GM21529 (cell line): ENCODE data around the gene FABP2.

Experiments used
- ATAC-seq: cut with Tn5 transposase; IDR thresholded peaks from one replicate; pipeline ENCODE4 v1.9.1; 2021; ENCODE audit not compliant: unreplicated experiment

Gene FABP2

DNA sequence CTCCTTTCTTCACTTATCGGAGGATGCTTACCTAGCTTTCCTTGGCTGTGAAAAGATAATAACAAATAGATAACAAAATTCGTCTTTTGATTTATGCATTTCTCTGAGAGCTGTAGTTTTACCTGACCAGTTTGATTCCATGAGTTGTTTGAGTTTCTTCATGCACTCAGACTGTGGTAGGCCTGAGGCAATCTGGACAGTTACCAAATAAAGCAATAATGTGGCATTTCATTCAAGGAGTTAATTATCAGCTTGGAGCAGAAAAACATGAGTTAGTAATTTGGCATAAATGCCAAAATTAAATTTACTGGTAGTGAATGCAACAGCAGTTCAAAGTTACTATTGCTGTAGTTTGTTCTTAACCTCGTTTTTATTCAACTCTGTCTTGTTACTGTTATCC is 53.5 kb downstream of the FABP2 start:
- no peak for ATAC-seq
